WTC11 (cell line): Measurements from ENCODE around the gene DYNLRB2.

ENCODE experiments used
- CREB1 ChIP-seq: sonication (generic); formaldehyde crosslinking; IDR thresholded peaks from 2 replicates; pipeline ENCODE4 v1.8.0; 2023; ENCODE audit warnings: mild to moderate bottlenecking, missing genetic modification reagents
- CTCF ChIP-seq: fragments of 200-600 bp; IDR thresholded peaks from 2 replicates; pipeline ENCODE4 v1.8.0; 2022; ENCODE audit warnings: antibody characterized with exemption
- E2F1 ChIP-seq: sonication (generic); formaldehyde crosslinking; IDR thresholded peaks from 2 replicates; pipeline ENCODE4 v1.8.0; 2022; ENCODE audit warnings: mild to moderate bottlenecking, missing genetic modification reagents
- ESRRA ChIP-seq: sonication (generic); formaldehyde crosslinking; IDR thresholded peaks from 2 replicates; pipeline ENCODE4 v1.8.1; 2022; ENCODE audit warnings: mild to moderate bottlenecking, missing genetic modification reagents, borderline replicate concordance
- FOXJ3 ChIP-seq: sonication (generic); formaldehyde crosslinking; IDR thresholded peaks from 2 replicates; pipeline ENCODE4 v1.9.0; 2021; ENCODE audit warnings: missing genetic modification reagents, mild to moderate bottlenecking, borderline replicate concordance
- KAT7 ChIP-seq: sonication (generic); formaldehyde crosslinking; IDR thresholded peaks from 2 replicates; pipeline ENCODE4 v1.8.1; 2023; ENCODE audit warnings: missing genetic modification reagents, mild to moderate bottlenecking, borderline replicate concordance
- MAX ChIP-seq: sonication (generic); formaldehyde crosslinking; IDR thresholded peaks from 2 replicates; pipeline ENCODE4 v1.8.0; 2022; ENCODE audit warnings: mild to moderate bottlenecking, missing genetic modification reagents
- MXD4 ChIP-seq: fragments of 250-450 bp; sonication (Bioruptor Pico); IDR thresholded peaks from 2 replicates; pipeline ENCODE4 v1.8.0; 2021; ENCODE audit warnings: mild to moderate bottlenecking, moderate library complexity, borderline replicate concordance
- USF2 ChIP-seq: sonication (generic); formaldehyde crosslinking; IDR thresholded peaks from 2 replicates; pipeline ENCODE4 v1.8.1; 2023; ENCODE audit warnings: mild to moderate bottlenecking, missing genetic modification reagents, moderate library complexity
- ZNF121 ChIP-seq: sonication (generic); formaldehyde crosslinking; IDR thresholded peaks from 2 replicates; pipeline ENCODE4 v1.8.0; 2023; ENCODE audit warnings: missing genetic modification reagents
- TF ChIP-seq, protein P1 (sequence below): sonication (generic); formaldehyde crosslinking; IDR thresholded peaks from 2 replicates; pipeline ENCODE4 v1.8.1; 2022; ENCODE audit warnings: mild to moderate bottlenecking, missing genetic modification reagents, moderate library complexity, borderline replicate concordance
- TF ChIP-seq, protein P2 (sequence below): sonication (generic); formaldehyde crosslinking; conservative IDR thresholded peaks from 2 replicates; pipeline ENCODE4 v1.8.1; 2023; ENCODE audit warnings: mild to moderate bottlenecking, low read depth, missing genetic modification reagents, moderate library complexity
- TF ChIP-seq, protein P3 (sequence below): sonication (generic); formaldehyde crosslinking; IDR thresholded peaks from 2 replicates; pipeline ENCODE4 v1.8.1; 2023; ENCODE audit warnings: mild to moderate bottlenecking, missing genetic modification reagents, moderate library complexity
- TF ChIP-seq, protein P4 (sequence below): sonication (generic); formaldehyde crosslinking; IDR thresholded peaks from 2 replicates; pipeline ENCODE4 v1.8.1; 2022; ENCODE audit warnings: low read depth, mild to moderate bottlenecking, moderate library complexity, missing genetic modification reagents, borderline replicate concordance

GRCh38 chr16:80541306-80541694 is 507 bp downstream of the DYNLRB2 start:
- TF ChIP-seq, protein P1, sequence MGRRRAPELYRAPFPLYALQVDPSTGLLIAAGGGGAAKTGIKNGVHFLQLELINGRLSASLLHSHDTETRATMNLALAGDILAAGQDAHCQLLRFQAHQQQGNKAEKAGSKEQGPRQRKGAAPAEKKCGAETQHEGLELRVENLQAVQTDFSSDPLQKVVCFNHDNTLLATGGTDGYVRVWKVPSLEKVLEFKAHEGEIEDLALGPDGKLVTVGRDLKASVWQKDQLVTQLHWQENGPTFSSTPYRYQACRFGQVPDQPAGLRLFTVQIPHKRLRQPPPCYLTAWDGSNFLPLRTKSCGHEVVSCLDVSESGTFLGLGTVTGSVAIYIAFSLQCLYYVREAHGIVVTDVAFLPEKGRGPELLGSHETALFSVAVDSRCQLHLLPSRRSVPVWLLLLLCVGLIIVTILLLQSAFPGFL (CRISPR knock-in tag): no peak
- TF ChIP-seq USF2 (CRISPR knock-in tag) (no peak), CTCF (no peak), MAX (CRISPR knock-in tag) (no peak), CREB1 (CRISPR knock-in tag) (no peak), KAT7 (CRISPR knock-in tag) (no peak), ESRRA (CRISPR knock-in tag) (no peak), FOXJ3 (CRISPR knock-in tag) (no peak), ZNF121 (no peak), MXD4 (CRISPR knock-in tag) (no peak), E2F1 (CRISPR knock-in tag) (no peak)
- TF ChIP-seq, protein P2, sequence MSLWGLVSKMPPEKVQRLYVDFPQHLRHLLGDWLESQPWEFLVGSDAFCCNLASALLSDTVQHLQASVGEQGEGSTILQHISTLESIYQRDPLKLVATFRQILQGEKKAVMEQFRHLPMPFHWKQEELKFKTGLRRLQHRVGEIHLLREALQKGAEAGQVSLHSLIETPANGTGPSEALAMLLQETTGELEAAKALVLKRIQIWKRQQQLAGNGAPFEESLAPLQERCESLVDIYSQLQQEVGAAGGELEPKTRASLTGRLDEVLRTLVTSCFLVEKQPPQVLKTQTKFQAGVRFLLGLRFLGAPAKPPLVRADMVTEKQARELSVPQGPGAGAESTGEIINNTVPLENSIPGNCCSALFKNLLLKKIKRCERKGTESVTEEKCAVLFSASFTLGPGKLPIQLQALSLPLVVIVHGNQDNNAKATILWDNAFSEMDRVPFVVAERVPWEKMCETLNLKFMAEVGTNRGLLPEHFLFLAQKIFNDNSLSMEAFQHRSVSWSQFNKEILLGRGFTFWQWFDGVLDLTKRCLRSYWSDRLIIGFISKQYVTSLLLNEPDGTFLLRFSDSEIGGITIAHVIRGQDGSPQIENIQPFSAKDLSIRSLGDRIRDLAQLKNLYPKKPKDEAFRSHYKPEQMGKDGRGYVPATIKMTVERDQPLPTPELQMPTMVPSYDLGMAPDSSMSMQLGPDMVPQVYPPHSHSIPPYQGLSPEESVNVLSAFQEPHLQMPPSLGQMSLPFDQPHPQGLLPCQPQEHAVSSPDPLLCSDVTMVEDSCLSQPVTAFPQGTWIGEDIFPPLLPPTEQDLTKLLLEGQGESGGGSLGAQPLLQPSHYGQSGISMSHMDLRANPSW: no peak
- TF ChIP-seq, protein P3, sequence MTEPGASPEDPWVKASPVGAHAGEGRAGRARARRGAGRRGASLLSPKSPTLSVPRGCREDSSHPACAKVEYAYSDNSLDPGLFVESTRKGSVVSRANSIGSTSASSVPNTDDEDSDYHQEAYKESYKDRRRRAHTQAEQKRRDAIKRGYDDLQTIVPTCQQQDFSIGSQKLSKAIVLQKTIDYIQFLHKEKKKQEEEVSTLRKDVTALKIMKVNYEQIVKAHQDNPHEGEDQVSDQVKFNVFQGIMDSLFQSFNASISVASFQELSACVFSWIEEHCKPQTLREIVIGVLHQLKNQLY (CRISPR knock-in tag): no peak
- TF ChIP-seq, protein P4, sequence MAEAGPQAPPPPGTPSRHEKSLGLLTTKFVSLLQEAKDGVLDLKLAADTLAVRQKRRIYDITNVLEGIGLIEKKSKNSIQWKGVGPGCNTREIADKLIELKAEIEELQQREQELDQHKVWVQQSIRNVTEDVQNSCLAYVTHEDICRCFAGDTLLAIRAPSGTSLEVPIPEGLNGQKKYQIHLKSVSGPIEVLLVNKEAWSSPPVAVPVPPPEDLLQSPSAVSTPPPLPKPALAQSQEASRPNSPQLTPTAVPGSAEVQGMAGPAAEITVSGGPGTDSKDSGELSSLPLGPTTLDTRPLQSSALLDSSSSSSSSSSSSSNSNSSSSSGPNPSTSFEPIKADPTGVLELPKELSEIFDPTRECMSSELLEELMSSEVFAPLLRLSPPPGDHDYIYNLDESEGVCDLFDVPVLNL: no peak
